ENCODE measurements around the gene KRT33A. TPM values are rescaled to one million over a fixed set of nuclear protein-coding genes. Genes with fewer than 3 reads are reported as not detected.
"Not testable (repeated sequence)": the region's sequence is repeated elsewhere in the genome, so short reads cannot be mapped to it uniquely, and the experiment has no call there.

Gene KRT33A
- total RNA-seq, 1 donor from 2014 or later = not detected

DNA sequence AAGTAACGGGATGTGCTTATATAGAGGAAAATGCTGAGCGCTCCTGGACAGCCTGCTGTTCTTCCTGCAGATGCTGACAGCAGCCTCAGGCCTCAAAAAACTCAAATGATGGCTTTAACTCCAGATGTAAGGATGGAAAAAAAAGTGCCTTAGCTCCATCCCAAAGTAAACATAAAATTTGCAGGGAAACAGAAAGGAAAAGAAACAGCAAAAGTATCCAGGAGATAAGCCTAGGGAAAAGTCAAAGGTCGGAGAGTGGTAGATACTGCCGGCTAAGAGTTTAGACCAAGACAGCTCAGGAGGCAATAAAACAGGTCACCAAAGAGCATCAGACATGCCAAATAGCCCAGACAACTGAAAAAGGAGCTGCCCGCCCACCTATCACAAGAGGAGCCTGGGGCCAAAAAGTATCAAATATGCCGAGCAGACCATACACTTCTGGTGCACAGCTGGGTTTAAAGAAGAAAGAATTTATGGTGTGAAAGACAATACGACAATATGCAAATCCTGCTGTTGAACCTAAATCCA is 39.8 kb upstream of the KRT33A start:
- H3K9me3 Mint-ChIP-seq (ENCODE audit: unreplicated experiment) = no peaks in the 10 kb centered on the region
- H3K27ac Mint-ChIP-seq (ENCODE audit: unreplicated experiment) = no peak overlapping the region
- H3K4me3 Mint-ChIP-seq (ENCODE audit: unreplicated experiment) = no peak overlapping the region
- peaks cover 2% of the 10 kb centered on the region for H3K27me3 Mint-ChIP-seq (ENCODE audit: unreplicated experiment)
- no peaks in the 10 kb centered on the region for H3K4me1 Mint-ChIP-seq (ENCODE audit: unreplicated experiment)
- DNase-seq (ENCODE audit: low spot score) = no peak
- no peaks in the 10 kb centered on the region for H3K36me3 Mint-ChIP-seq (ENCODE audit: low read depth, unreplicated experiment)
- no peak for TF ChIP-seq CTCF (IDR thresholded peaks at IDR 0.05; ENCODE audit: unreplicated experiment)

- Mint-ChIP-seq H3K9me3 (ENCODE audit: unreplicated experiment) (no peaks in the 10 kb centered on the region), H3K27me3 (ENCODE audit: unreplicated experiment) (peaks cover 2% of the 10 kb centered on the region), H3K27ac (ENCODE audit: unreplicated experiment) (no peak overlapping the region), H3K4me3 (ENCODE audit: unreplicated experiment) (no peak overlapping the region), H3K4me1 (ENCODE audit: unreplicated experiment) (no peaks in the 10 kb centered on the region), H3K36me3 (ENCODE audit: low read depth, unreplicated experiment) (no peaks in the 10 kb centered on the region)
- DNase-seq (ENCODE audit: low spot score) = no peak
- TF ChIP-seq CTCF (IDR thresholded peaks at IDR 0.05; ENCODE audit: unreplicated experiment) = no peak
These were observed 37.0 kb upstream of the KRT33A start for GRCh38 chr17:41387670-41388069.

DNA sequence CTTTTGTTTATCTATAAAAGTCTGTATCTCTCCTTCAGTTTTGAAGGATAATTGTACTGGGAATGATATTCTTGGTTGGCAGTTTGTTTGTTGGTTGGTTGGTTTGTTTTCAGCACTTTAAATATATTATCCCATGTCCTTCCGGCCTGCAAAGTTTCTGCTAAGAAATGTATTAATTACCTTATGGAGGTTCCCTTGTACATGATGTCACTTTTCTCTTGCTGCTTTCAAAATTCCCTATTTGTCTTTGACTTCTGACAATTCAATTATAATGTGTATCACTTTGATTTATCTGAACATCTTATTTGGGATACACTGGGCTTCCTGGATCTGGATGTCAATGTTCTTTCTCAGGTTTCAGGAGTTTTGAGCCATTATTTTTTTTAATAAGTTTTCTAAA is 35.6 kb upstream of the KRT33A start:
- no peak for TF ChIP-seq CTCF (IDR thresholded peaks at IDR 0.05; ENCODE audit: unreplicated experiment)
- Mint-ChIP-seq H3K9me3 (ENCODE audit: unreplicated experiment) (no peaks in the 10 kb centered on the region), H3K27ac (ENCODE audit: unreplicated experiment) (no peak overlapping the region), H3K27me3 (ENCODE audit: unreplicated experiment) (no peaks in the 10 kb centered on the region), H3K4me1 (ENCODE audit: unreplicated experiment) (no peaks in the 10 kb centered on the region), H3K4me3 (ENCODE audit: unreplicated experiment) (no peak overlapping the region), H3K36me3 (ENCODE audit: low read depth, unreplicated experiment) (no peaks in the 10 kb centered on the region)
- no peak for DNase-seq (ENCODE audit: low spot score)

GRCh38 chr17:41383690-41384089 is 33.1 kb upstream of the KRT33A start:
- Mint-ChIP-seq H3K36me3 (ENCODE audit: low read depth, unreplicated experiment) (no peaks in the 10 kb centered on the region), H3K4me3 (ENCODE audit: unreplicated experiment) (no peak overlapping the region), H3K27ac (ENCODE audit: unreplicated experiment) (no peak overlapping the region), H3K4me1 (ENCODE audit: unreplicated experiment) (peaks cover 2% of the 10 kb centered on the region), H3K27me3 (ENCODE audit: unreplicated experiment) (peaks cover 4% of the 10 kb centered on the region), H3K9me3 (ENCODE audit: unreplicated experiment) (no peaks in the 10 kb centered on the region)
- TF ChIP-seq CTCF (IDR thresholded peaks at IDR 0.05; ENCODE audit: unreplicated experiment) = no peak
- DNase-seq (ENCODE audit: low spot score) = no peak

- no peak overlapping the region for H3K27ac Mint-ChIP-seq (ENCODE audit: unreplicated experiment)
- peaks cover 15% of the 10 kb centered on the region for H3K4me1 Mint-ChIP-seq (ENCODE audit: unreplicated experiment)
- peaks cover 4% of the 10 kb centered on the region for H3K27me3 Mint-ChIP-seq (ENCODE audit: unreplicated experiment)
- TF ChIP-seq CTCF (IDR thresholded peaks at IDR 0.05; ENCODE audit: unreplicated experiment) = no peak
- H3K9me3 Mint-ChIP-seq (ENCODE audit: unreplicated experiment) = no peaks in the 10 kb centered on the region
- no peak for DNase-seq (ENCODE audit: low spot score)
- H3K36me3 Mint-ChIP-seq (ENCODE audit: low read depth, unreplicated experiment) = no peaks in the 10 kb centered on the region
- no peak overlapping the region for H3K4me3 Mint-ChIP-seq (ENCODE audit: unreplicated experiment)
These were observed 31.8 kb upstream of the KRT33A start for GRCh38 chr17:41382394-41382793.

DNA sequence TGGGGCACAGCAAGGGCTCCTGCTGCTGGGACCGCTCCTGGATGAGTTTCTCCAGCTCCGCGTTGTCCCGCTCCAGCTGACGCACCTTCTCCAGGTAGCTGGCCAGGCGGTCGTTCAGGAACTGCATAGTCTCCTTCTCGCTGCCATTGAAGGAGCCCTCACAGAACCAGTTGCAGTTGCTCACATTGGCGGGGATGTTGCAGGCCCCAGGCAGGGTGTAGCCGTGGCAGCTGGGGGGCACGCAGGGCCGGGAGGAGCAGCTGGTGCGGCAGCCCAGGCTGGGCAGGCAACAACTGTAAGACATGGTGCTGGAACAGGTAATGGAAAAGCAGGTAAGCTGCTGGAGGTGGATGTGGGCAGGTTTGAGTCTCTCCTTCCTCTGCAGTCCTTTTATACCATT is 31.3 kb upstream of the KRT33A start, which contains the start of gene KRT34:
Gene KRT34 (minus strand): TSS at position 364 of the 400 bp plus-strand sequence. CDS start 60 bp downstream, at position 304.
- H3K36me3 Mint-ChIP-seq (ENCODE audit: low read depth, unreplicated experiment); H3K4me3 Mint-ChIP-seq (ENCODE audit: unreplicated experiment); DNase-seq (ENCODE audit: low spot score); H3K9me3 Mint-ChIP-seq (ENCODE audit: unreplicated experiment); H3K27me3 Mint-ChIP-seq (ENCODE audit: unreplicated experiment); H3K27ac Mint-ChIP-seq (ENCODE audit: unreplicated experiment): not testable (repeated sequence)
- H3K4me1 Mint-ChIP-seq (ENCODE audit: unreplicated experiment) = peaks cover 20% of the 10 kb centered on the region

DNA sequence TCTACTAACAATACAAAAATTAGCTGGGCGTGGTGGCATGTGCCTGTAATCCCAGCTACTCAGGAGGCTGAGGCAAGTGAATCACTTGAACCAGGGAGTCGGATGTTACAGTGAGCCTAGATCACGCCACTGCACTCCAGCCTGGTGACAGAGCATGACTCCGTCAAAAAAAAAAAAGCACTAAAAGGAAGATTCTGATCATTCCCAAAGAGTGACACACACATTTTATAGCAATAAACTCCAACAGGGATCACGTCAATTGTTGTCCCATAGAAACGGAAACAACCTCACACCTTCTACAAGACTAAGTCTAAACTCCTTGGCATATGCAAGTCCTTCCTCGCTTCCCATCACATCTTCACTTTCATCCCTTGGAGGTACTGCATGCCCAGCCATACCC is 29.5 kb upstream of the KRT33A start:
- peaks cover 24% of the 10 kb centered on the region for H3K4me1 Mint-ChIP-seq (ENCODE audit: unreplicated experiment)
- not testable (repeated sequence) for H3K27me3 Mint-ChIP-seq (ENCODE audit: unreplicated experiment); H3K27ac Mint-ChIP-seq (ENCODE audit: unreplicated experiment); H3K4me3 Mint-ChIP-seq (ENCODE audit: unreplicated experiment); DNase-seq (ENCODE audit: low spot score); H3K36me3 Mint-ChIP-seq (ENCODE audit: low read depth, unreplicated experiment); H3K9me3 Mint-ChIP-seq (ENCODE audit: unreplicated experiment)

Measured in endothelial cell (in vitro differentiated cells).